Stimulated activated CD8-positive, alpha-beta memory T cell treated with anti-CD3 and anti-CD28 coated beads, Interleukin-15, amount 100 ng/mL, for 48 hours (primary cell): ENCODE measurements around the gene CALML3.

Experiments
- DNase-seq, 2 donors: peaks; one replicate each; pipeline ENCODE4 v3.0.0-alpha.2; 2020; ENCODE audit warnings: low read depth in 2 of 2

Gene CALML3

DNA sequence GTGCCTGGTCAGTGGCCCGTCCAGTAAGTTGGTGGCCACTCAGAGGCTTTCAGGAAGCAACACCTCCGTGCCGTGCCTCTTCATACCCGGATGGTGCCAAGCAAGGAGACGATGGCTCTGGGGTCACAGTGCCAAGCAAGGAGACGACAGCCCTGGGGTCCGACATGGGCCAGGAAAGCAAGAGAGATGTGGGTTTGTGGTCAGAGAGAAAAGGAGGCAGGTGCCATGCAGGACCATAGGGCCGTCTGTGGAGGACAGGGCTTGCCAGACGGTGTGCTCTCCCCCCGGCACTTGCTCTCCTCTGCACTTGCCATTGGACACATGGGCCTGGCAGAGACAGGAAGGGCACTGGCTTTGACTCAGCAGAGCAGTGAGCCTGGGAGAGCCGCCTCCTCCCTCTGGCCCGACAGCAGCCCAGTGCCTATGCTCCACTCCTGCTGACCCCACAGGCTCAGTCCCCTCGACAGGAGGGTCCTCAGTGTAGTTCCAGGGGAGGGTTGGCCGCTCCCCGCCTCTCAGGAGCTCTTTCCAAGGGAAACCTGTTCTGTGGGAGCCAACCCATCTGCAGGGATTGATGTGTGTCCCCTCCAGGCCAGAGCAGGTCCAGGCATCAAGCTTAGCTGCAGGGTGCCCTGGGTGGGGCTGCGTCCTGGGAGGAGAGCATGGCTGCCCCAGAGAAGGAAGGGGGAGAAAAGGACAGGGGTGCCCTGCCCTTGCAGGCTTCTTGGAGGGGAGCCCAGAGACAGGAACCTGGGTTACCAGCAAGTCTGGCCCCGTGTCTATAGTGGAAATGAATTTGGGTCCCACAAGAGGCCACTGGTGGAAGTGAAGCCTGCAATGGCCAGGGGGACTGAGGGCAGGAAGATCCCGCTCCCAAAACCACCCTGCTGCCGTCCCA lies 17.8 kb upstream of the CALML3 start:
- DNase-seq: no peak

DNA sequence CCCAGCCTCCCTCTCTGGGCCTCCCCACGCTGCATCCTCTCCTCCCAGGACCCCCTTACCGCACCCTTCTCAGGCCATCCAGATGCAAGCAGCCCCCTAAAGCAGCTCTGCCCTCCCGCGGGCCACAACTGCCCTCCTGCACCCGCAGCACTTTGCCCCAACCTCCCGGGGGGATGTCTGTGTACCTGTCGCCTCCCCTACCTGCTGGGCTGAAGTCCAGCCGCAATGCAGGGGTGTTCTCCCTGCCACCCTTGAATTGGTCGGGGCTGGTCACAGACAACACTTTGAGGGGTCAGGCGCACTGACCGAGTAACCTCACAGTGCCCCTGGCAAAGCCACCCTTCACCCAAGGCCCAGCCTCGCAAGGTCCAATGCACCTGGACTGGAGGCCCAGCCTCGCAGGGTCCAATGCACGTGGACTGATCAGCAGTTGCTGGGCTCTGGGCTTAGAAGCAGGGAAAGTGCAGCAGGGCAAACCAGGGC lies 17.1 kb upstream of the CALML3 start:
- DNase-seq: no peak

- DNase-seq: no peak
Measured at GRCh38 chr10:5508161-5508604, 16.6 kb upstream of the CALML3 start.

DNA sequence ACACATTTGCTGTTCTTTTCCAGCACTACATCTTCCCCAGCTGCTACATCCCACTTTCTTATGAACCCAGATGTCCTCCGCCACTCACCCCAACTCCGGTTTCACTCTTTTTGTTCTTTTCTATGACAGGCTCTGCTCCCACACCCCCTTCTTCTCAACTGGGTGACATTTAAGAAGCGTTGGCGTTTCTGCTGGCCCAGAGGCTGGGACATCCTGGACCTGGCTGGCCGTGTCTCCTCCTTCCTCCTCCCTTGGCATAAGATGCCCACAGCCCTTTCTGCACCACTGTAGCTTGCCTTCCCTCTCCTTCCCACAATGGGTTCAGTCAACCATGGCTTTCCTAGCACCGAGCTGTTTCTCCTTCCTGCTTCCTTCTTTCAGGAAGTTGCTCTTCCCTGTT lies 16.0 kb upstream of the CALML3 start:
- DNase-seq: no peak

DNA sequence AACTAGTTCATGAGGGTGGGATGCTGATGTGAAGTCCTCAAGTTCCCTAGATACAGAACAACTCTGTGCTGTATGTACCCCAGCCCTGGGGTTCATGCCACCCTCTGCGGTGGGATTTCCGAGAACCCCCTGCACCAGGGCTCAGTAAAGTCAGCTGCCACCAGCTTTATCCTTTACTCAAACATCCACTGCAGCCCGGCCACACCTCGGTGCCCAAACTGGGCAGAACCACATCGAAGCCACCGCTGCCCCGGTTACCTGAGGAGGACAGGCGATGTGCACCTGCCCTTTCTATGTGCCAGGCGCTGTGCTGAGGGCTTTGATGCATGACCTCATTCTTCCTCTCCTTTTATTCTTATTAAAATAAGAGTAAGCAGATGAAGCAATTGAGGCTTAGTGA lies 15.5 kb upstream of the CALML3 start:
- no peak for DNase-seq

- DNase-seq: no peak
Measured at GRCh38 chr10:5509691-5510090, 15.1 kb upstream of the CALML3 start.

DNA sequence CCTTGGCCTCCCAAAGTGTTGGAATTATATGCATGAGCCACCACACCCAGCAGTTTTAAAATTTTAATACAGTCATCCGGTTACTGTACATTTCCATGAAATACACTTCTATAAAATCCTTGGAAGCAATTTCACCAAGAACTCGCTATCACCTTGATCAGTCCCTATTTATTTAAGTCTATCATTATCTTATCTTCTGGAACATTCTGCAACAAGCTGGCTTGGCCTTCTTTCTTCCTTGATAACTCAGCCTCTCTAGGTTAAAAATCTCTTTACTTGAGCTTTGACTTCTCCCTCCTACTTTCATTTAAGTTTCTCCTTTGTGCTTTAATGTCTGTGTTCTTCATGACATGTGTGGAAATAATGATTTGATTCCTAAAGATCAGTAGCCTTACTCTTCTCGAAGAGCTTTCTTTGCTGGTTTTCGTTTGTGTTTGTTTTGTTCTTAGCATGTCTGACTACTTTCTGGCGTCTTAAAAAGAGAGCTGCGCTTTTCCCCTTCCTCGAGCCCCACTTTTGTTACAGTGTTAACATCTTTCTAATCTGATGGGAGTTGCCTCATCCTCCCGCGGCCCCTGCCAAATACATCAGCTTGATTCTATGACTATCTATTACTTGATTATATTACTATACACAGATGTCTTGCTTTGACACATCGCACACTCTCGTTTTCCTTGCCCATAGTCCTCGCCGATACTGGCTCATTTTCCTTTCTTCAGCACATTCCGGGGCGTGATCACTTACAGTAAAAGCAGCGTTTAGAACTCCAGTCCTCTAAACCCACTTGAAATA lies 14.3 kb upstream of the CALML3 start:
- DNase-seq: no peak

DNA sequence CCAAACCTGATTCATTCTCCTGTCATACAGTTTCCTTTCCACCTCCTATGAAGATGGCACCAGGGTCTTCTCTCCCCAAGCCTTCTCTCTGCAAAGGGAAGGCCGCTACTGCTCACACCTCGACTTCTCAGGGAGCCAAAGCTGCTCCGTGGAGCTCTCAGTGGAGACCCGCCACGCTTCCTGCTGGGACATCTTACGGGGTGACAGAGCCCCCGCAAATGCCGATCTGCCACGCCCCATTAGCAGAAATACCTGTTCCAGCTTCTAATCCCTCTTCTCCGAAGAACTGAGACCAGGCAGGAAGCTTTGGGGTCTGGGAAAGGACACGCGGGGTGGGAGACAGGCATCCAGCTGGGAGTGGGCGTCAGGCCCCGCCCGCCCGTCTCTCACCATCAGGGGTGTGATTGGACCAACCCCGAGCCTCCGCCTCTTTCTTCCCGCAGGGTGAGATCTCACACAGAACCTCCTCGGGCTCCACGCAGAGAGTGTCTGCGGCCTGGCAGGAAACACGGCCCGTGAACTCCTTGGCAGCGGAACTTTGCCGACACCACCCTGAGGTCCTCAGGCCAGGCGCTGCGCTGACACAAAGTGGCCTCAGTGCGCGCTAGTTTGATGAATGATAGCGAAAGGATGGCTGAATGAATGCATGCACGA lies 13.4 kb upstream of the CALML3 start:
- no peak for DNase-seq

GRCh38 chr10:5511885-5512280 lies 12.9 kb upstream of the CALML3 start:
- DNase-seq: no peak

- no peak for DNase-seq
Measured at GRCh38 chr10:5512331-5512730, 12.4 kb upstream of the CALML3 start.

DNA sequence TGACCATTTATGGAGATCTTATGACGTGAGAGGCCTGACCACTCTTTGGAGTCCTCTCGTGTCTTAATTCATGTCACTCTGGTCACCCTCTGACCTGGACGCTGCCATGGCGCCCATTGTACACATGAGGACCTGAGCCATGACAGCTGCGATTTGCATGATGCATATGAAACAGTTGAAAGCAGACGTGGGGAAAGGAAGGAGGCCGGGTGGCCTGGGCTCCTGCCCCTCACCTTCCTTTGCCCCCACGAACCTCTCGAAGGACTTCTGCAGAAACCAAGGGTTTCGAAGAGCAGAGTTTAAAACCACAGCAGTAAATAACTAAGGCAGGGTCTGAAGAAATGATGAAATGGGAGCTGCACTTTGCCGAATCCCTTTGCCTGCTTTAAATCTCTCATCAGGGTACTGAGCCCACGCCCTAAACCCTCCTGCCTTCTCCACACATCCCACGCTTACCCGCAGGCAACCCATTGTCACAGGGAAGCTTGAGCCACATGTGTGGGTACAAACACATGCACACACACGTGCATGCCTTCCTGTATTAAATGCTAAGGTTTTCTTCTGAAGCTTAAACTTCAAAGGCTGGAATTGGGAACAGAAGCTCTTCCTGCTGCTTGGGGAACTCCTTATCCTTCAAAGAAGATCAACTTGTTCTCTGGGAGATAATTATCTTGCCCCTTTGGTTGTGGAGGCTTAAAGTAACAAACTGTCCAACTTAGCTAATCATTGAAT lies 11.7 kb upstream of the CALML3 start:
- peak in 1 of 2 donors; percentile 12 for DNase-seq

GRCh38 chr10:5514226-5514850 lies 10.4 kb upstream of the CALML3 start:
- DNase-seq: no peak

GRCh38 chr10:5515948-5516761 lies 8.6 kb upstream of the CALML3 start:
- DNase-seq: no peak

- DNase-seq: no peak
Measured at GRCh38 chr10:5517546-5517945, 7.2 kb upstream of the CALML3 start.

- DNase-seq: no peak
Measured at GRCh38 chr10:5518143-5518542, 6.6 kb upstream of the CALML3 start.

DNA sequence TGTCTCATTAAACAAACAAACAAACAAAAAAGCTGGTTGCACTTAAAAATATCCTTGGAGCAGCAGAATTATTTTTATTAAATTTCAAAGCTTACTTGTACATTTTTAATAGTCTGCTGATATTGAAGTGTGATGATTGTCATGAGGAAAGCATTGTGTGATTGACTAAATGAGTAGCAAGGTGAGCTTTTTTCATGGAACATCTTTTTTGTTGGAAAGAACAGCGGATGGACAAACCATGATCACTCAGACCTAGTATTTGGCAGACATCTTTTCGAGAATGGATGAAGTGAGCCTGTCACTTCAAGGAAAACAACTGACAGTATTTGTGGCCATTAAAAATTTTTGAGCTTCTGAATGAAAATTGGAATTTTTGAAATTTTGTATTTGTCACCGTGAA lies 5.7 kb upstream of the CALML3 start:
- DNase-seq: no peak

GRCh38 chr10:5522913-5523560 lies 1.7 kb upstream of the CALML3 start:
- no peak for DNase-seq

GRCh38 chr10:5523796-5524574 lies 776 bp upstream of the CALML3 start:
- no peak for DNase-seq
